ENCODE data around the gene ARHGAP23. TPM values are rescaled to one million over a fixed set of nuclear protein-coding genes. Genes with fewer than 3 reads are reported as not detected.

The ARHGAP23 gene
- polyA plus RNA-seq, 1 donor from 2014 or later, result 1.6 TPM

DNA sequence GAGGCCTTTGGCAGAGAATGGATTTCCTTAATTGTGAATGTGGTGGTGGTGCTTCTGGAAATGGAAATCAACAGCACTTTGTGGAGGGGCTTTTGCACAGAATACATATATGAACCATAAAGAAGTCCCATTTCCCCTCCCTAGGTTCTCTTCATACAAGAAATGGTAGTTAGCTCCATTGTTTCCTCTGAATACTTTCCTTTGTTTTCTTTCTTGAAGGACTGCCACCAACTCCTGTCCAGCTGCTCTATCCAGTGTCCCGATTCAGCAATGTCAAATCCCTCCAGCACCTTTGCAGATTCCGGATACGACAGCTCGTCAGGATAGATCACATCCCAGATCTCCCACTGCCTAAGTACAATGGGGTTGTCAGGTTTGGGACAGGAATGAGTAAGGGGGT is 33.2 kb upstream of the ARHGAP23 start:
- Histone ChIP-seq H3K4me2 (ENCODE audit: low read length) (no peak overlapping the region), H4K20me1 (ENCODE audit: insufficient read depth) (no peaks in the 10 kb centered on the region), H2AFZ (ENCODE audit: low read depth, low read length) (no peak overlapping the region), H3K4me3 (ENCODE audit: low read length) (no peak overlapping the region), H3K9ac (ENCODE audit: low read length) (no peak overlapping the region), H3K79me2 (replicated peaks; ENCODE audit: insufficient read depth, low read length) (no peaks in the 10 kb centered on the region), H3K9me2 (ENCODE audit: insufficient read depth, low read length) (no peaks in the 10 kb centered on the region), H3F3A (ENCODE audit: insufficient read depth, low read length, poor library complexity, severe bottlenecking) (no peaks in the 10 kb centered on the region), H3K27ac (ENCODE audit: low read length) (no peak overlapping the region), H3K36me3 (ENCODE audit: insufficient read depth, low read length) (peaks cover 15% of the 10 kb centered on the region), H3K27me3 (ENCODE audit: insufficient read depth, low read depth, low read length) (no peaks in the 10 kb centered on the region), H3K9me3 (ENCODE audit: low read length) (no peaks in the 10 kb centered on the region)
- no peak for TF ChIP-seq RAD21 (conservative IDR thresholded peaks at IDR 0.05)
- no peak for TF ChIP-seq EP300 (conservative IDR thresholded peaks at IDR 0.05; ENCODE audit: poor library complexity, severe bottlenecking)
- TF ChIP-seq, protein P1, sequence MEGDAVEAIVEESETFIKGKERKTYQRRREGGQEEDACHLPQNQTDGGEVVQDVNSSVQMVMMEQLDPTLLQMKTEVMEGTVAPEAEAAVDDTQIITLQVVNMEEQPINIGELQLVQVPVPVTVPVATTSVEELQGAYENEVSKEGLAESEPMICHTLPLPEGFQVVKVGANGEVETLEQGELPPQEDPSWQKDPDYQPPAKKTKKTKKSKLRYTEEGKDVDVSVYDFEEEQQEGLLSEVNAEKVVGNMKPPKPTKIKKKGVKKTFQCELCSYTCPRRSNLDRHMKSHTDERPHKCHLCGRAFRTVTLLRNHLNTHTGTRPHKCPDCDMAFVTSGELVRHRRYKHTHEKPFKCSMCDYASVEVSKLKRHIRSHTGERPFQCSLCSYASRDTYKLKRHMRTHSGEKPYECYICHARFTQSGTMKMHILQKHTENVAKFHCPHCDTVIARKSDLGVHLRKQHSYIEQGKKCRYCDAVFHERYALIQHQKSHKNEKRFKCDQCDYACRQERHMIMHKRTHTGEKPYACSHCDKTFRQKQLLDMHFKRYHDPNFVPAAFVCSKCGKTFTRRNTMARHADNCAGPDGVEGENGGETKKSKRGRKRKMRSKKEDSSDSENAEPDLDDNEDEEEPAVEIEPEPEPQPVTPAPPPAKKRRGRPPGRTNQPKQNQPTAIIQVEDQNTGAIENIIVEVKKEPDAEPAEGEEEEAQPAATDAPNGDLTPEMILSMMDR (IDR thresholded peaks at IDR 0.05; ENCODE audit: poor library complexity, severe bottlenecking), result no peak
- TF ChIP-seq, protein P2, sequence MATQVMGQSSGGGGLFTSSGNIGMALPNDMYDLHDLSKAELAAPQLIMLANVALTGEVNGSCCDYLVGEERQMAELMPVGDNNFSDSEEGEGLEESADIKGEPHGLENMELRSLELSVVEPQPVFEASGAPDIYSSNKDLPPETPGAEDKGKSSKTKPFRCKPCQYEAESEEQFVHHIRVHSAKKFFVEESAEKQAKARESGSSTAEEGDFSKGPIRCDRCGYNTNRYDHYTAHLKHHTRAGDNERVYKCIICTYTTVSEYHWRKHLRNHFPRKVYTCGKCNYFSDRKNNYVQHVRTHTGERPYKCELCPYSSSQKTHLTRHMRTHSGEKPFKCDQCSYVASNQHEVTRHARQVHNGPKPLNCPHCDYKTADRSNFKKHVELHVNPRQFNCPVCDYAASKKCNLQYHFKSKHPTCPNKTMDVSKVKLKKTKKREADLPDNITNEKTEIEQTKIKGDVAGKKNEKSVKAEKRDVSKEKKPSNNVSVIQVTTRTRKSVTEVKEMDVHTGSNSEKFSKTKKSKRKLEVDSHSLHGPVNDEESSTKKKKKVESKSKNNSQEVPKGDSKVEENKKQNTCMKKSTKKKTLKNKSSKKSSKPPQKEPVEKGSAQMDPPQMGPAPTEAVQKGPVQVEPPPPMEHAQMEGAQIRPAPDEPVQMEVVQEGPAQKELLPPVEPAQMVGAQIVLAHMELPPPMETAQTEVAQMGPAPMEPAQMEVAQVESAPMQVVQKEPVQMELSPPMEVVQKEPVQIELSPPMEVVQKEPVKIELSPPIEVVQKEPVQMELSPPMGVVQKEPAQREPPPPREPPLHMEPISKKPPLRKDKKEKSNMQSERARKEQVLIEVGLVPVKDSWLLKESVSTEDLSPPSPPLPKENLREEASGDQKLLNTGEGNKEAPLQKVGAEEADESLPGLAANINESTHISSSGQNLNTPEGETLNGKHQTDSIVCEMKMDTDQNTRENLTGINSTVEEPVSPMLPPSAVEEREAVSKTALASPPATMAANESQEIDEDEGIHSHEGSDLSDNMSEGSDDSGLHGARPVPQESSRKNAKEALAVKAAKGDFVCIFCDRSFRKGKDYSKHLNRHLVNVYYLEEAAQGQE (IDR thresholded peaks at IDR 0.05; ENCODE audit: borderline replicate concordance), result no peak
- no peak for TF ChIP-seq SMC3 (conservative IDR thresholded peaks at IDR 0.05; ENCODE audit: poor library complexity)
- TF ChIP-seq EZH2 (IDR thresholded peaks at IDR 0.05; ENCODE audit: borderline replicate concordance, insufficient read depth, low read length, poor library complexity, severe bottlenecking), result no peak
- no peak for TF ChIP-seq MXI1 (conservative IDR thresholded peaks at IDR 0.05; ENCODE audit: poor library complexity, severe bottlenecking)
- no peak for TF ChIP-seq POLR2AphosphoS5 (IDR thresholded peaks at IDR 0.05)

DNA sequence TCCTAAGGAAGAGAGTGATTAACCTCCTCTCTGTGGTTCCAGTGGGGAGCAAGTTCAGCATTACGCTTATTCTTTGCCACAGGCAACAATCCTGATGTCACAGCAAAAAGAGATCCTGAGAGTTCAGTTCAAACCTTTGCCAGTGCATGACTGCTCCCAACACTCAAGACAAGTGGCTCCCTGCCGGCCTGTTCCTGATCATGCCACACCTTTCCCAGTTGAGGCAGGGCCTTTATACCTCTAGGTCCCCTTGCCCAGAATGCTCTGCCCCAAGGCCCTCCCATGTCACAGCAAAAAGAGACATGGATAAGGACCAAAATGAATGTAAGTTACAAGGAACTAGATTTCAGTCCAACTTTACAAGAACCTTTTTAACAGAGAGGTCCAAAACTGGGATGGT is 31.0 kb upstream of the ARHGAP23 start:
- H3K9me3 ChIP-seq (ENCODE audit: low read length), result no peaks in the 10 kb centered on the region
- H2AFZ ChIP-seq (ENCODE audit: low read depth, low read length), result no peak overlapping the region
- no peak overlapping the region for H3K27ac ChIP-seq (ENCODE audit: low read length)
- H3K9me2 ChIP-seq (ENCODE audit: insufficient read depth, low read length), result no peaks in the 10 kb centered on the region
- no peaks in the 10 kb centered on the region for H4K20me1 ChIP-seq (ENCODE audit: insufficient read depth)
- peaks cover 15% of the 10 kb centered on the region for H3K36me3 ChIP-seq (ENCODE audit: insufficient read depth, low read length)
- H3K4me2 ChIP-seq (ENCODE audit: low read length), result no peak overlapping the region
- no peaks in the 10 kb centered on the region for H3F3A ChIP-seq (ENCODE audit: insufficient read depth, low read length, poor library complexity, severe bottlenecking)
- H3K27me3 ChIP-seq (ENCODE audit: insufficient read depth, low read depth, low read length), result no peaks in the 10 kb centered on the region
- no peak overlapping the region for H3K9ac ChIP-seq (ENCODE audit: low read length)
- TF ChIP-seq, protein P1 (IDR thresholded peaks at IDR 0.05; ENCODE audit: poor library complexity, severe bottlenecking), result no peak
- TF ChIP-seq TAF1 (IDR thresholded peaks at IDR 0.05; ENCODE audit: low read depth) (no peak), RAD21 (conservative IDR thresholded peaks at IDR 0.05) (no peak), EP300 (conservative IDR thresholded peaks at IDR 0.05; ENCODE audit: poor library complexity, severe bottlenecking) (no peak), SMC3 (conservative IDR thresholded peaks at IDR 0.05; ENCODE audit: poor library complexity) (no peak), POLR2AphosphoS5 (IDR thresholded peaks at IDR 0.05) (no peak), MXI1 (conservative IDR thresholded peaks at IDR 0.05; ENCODE audit: poor library complexity, severe bottlenecking) (no peak), EZH2 (IDR thresholded peaks at IDR 0.05; ENCODE audit: borderline replicate concordance, insufficient read depth, low read length, poor library complexity, severe bottlenecking) (no peak)
- TF ChIP-seq, protein P2 (IDR thresholded peaks at IDR 0.05; ENCODE audit: borderline replicate concordance), result no peak
- no peak overlapping the region for H3K4me3 ChIP-seq (ENCODE audit: low read length)
- H3K79me2 ChIP-seq (replicated peaks; ENCODE audit: insufficient read depth, low read length), result no peaks in the 10 kb centered on the region

Data from neural cell (in vitro differentiated cells).